HG03280 (cell line): ENCODE results near the gene PAH.

Experiments
- ATAC-seq: cut with Tn5 transposase; IDR thresholded peaks from one replicate; pipeline ENCODE4 v1.9.1; 2021; ENCODE audit warnings: mild to moderate bottlenecking, moderate library complexity; ENCODE audit not compliant: unreplicated experiment

The PAH gene

GRCh38 chr12:102902093-102902492, 15.0 kb downstream of the PAH start:
- no peak for ATAC-seq

GRCh38 chr12:102900389-102900788, 16.7 kb downstream of the PAH start:
- ATAC-seq: no peak

GRCh38 chr12:102896067-102896466, 21.0 kb downstream of the PAH start:
- no peak for ATAC-seq

GRCh38 chr12:102891756-102892155, 25.3 kb downstream of the PAH start:
- ATAC-seq: no peak

- ATAC-seq: no peak
Measured at GRCh38 chr12:102888511-102888910, 28.5 kb downstream of the PAH start.

GRCh38 chr12:102885043-102885932, 31.8 kb downstream of the PAH start:
- ATAC-seq: no peak

GRCh38 chr12:102883204-102883799, 33.7 kb downstream of the PAH start:
- ATAC-seq: no peak

- ATAC-seq: no peak
Measured at GRCh38 chr12:102880783-102881182, 36.3 kb downstream of the PAH start.

GRCh38 chr12:102879144-102879763, 37.8 kb downstream of the PAH start:
- peak; percentile 57 for ATAC-seq

GRCh38 chr12:102876883-102877282, 40.2 kb downstream of the PAH start:
- no peak for ATAC-seq

GRCh38 chr12:102874819-102875218, 42.2 kb downstream of the PAH start:
- no peak for ATAC-seq

GRCh38 chr12:102873077-102873476, 44.0 kb downstream of the PAH start:
- no peak for ATAC-seq

- no peak for ATAC-seq
Measured at GRCh38 chr12:102871014-102871413, 46.0 kb downstream of the PAH start.

GRCh38 chr12:102869571-102869970, 47.5 kb downstream of the PAH start:
- no peak for ATAC-seq

GRCh38 chr12:102865821-102866615, 51.0 kb downstream of the PAH start:
- ATAC-seq: no peak

GRCh38 chr12:102862486-102862885, 54.6 kb downstream of the PAH start:
- no peak for ATAC-seq

- ATAC-seq: no peak
Measured at GRCh38 chr12:102851246-102851645, 65.8 kb downstream of the PAH start.

- no peak for ATAC-seq
Measured at GRCh38 chr12:102849722-102850447, 67.2 kb downstream of the PAH start.

GRCh38 chr12:102848832-102849231, 68.2 kb downstream of the PAH start:
- ATAC-seq: no peak

GRCh38 chr12:102847131-102847530, 69.9 kb downstream of the PAH start:
- no peak for ATAC-seq
